GM18909 (cell line): ENCODE results near the gene BTBD9.

Source experiments
- ATAC-seq: cut with Tn5 transposase; IDR thresholded peaks from one replicate; pipeline ENCODE4 v1.9.1; 2021; ENCODE audit warnings: mild to moderate bottlenecking; ENCODE audit not compliant: unreplicated experiment, poor library complexity

Gene BTBD9

GRCh38 chr6:38492031-38492430 lies 147.7 kb downstream of the BTBD9 start:
- ATAC-seq: no peak

- ATAC-seq: no peak
Measured at GRCh38 chr6:38489951-38490350, 149.8 kb downstream of the BTBD9 start.

GRCh38 chr6:38487423-38487822 lies 152.3 kb downstream of the BTBD9 start:
- no peak for ATAC-seq

GRCh38 chr6:38485488-38485887 lies 154.2 kb downstream of the BTBD9 start:
- ATAC-seq: no peak

- no peak for ATAC-seq
Measured at GRCh38 chr6:38484656-38485055, 155.1 kb downstream of the BTBD9 start.

GRCh38 chr6:38483526-38483925 lies 156.2 kb downstream of the BTBD9 start:
- no peak for ATAC-seq

GRCh38 chr6:38482466-38482865 lies 157.3 kb downstream of the BTBD9 start:
- ATAC-seq: no peak

- ATAC-seq: no peak
Measured at GRCh38 chr6:38481851-38482250, 157.9 kb downstream of the BTBD9 start.

GRCh38 chr6:38481211-38481836 lies 158.4 kb downstream of the BTBD9 start:
- no peak for ATAC-seq

GRCh38 chr6:38480036-38480435 lies 159.7 kb downstream of the BTBD9 start:
- ATAC-seq: no peak

GRCh38 chr6:38479331-38479730 lies 160.4 kb downstream of the BTBD9 start:
- ATAC-seq: no peak

GRCh38 chr6:38477680-38478260 lies 162.0 kb downstream of the BTBD9 start:
- ATAC-seq: no peak

GRCh38 chr6:38476888-38477287 lies 162.8 kb downstream of the BTBD9 start:
- no peak for ATAC-seq

- ATAC-seq: no peak
Measured at GRCh38 chr6:38476141-38476540, 163.6 kb downstream of the BTBD9 start.

- no peak for ATAC-seq
Measured at GRCh38 chr6:38470548-38470947, 169.2 kb downstream of the BTBD9 start.

GRCh38 chr6:38467566-38467965 lies 172.2 kb downstream of the BTBD9 start:
- no peak for ATAC-seq

GRCh38 chr6:38460186-38460585 lies 179.5 kb downstream of the BTBD9 start:
- no peak for ATAC-seq

- ATAC-seq: no peak
Measured at GRCh38 chr6:38459291-38459690, 180.4 kb downstream of the BTBD9 start.

GRCh38 chr6:38453861-38454260 lies 185.9 kb downstream of the BTBD9 start:
- ATAC-seq: no peak

- no peak for ATAC-seq
Measured at GRCh38 chr6:38452816-38453660, 186.7 kb downstream of the BTBD9 start.

- ATAC-seq: no peak
Measured at GRCh38 chr6:38450717-38451116, 189.0 kb downstream of the BTBD9 start.
